ENCODE results near the gene MTERF4. TPM values are rescaled to one million over a fixed set of nuclear protein-coding genes. Genes with fewer than 3 reads are reported as not detected.

The MTERF4 gene
- total and polyA plus RNA-seq, 2 of the 8 experiments (the other 6 are each of a cell fraction or from before 2014, with no cell fraction given), result 25.9 to 28.5 TPM

DNA sequence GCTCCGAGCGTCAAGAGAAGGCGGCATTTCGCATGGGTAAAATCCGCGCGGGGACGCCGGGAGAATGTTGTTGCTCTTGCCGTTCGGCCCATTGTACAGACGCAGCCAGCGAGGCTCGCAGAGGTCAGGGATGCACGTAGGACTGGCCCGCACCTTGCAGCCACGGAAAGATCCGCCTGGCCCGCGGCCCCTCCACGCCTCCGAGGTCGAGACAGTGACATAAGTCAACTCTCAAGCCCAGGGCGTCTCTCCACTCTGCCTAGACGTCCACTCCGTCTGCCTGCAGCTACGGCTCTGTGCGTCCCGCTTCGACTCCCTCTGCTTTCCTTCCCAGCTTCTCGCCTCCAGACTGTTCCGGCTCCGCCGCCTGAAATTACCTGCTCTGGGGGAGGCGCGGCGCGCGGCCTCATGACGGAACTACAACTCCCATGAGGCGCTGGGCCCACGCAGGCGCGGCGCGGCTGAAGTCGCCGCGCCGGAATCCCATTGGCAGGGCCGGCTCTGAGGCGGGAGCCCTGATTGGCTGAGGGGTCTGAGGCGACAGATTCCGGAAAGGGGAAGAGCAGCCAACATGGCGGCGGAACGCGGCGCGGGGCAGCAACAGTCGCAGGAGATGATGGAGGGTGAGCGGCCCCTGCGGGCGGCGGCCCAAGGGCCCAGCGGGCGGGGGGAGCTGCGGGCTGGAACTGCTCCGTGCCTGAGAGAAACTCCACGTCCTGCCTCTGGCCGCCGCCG is 48.0 kb upstream of the MTERF4 start, which contains the start of gene PPP1R7 (continued):
- TF ChIP-seq, protein P1, sequence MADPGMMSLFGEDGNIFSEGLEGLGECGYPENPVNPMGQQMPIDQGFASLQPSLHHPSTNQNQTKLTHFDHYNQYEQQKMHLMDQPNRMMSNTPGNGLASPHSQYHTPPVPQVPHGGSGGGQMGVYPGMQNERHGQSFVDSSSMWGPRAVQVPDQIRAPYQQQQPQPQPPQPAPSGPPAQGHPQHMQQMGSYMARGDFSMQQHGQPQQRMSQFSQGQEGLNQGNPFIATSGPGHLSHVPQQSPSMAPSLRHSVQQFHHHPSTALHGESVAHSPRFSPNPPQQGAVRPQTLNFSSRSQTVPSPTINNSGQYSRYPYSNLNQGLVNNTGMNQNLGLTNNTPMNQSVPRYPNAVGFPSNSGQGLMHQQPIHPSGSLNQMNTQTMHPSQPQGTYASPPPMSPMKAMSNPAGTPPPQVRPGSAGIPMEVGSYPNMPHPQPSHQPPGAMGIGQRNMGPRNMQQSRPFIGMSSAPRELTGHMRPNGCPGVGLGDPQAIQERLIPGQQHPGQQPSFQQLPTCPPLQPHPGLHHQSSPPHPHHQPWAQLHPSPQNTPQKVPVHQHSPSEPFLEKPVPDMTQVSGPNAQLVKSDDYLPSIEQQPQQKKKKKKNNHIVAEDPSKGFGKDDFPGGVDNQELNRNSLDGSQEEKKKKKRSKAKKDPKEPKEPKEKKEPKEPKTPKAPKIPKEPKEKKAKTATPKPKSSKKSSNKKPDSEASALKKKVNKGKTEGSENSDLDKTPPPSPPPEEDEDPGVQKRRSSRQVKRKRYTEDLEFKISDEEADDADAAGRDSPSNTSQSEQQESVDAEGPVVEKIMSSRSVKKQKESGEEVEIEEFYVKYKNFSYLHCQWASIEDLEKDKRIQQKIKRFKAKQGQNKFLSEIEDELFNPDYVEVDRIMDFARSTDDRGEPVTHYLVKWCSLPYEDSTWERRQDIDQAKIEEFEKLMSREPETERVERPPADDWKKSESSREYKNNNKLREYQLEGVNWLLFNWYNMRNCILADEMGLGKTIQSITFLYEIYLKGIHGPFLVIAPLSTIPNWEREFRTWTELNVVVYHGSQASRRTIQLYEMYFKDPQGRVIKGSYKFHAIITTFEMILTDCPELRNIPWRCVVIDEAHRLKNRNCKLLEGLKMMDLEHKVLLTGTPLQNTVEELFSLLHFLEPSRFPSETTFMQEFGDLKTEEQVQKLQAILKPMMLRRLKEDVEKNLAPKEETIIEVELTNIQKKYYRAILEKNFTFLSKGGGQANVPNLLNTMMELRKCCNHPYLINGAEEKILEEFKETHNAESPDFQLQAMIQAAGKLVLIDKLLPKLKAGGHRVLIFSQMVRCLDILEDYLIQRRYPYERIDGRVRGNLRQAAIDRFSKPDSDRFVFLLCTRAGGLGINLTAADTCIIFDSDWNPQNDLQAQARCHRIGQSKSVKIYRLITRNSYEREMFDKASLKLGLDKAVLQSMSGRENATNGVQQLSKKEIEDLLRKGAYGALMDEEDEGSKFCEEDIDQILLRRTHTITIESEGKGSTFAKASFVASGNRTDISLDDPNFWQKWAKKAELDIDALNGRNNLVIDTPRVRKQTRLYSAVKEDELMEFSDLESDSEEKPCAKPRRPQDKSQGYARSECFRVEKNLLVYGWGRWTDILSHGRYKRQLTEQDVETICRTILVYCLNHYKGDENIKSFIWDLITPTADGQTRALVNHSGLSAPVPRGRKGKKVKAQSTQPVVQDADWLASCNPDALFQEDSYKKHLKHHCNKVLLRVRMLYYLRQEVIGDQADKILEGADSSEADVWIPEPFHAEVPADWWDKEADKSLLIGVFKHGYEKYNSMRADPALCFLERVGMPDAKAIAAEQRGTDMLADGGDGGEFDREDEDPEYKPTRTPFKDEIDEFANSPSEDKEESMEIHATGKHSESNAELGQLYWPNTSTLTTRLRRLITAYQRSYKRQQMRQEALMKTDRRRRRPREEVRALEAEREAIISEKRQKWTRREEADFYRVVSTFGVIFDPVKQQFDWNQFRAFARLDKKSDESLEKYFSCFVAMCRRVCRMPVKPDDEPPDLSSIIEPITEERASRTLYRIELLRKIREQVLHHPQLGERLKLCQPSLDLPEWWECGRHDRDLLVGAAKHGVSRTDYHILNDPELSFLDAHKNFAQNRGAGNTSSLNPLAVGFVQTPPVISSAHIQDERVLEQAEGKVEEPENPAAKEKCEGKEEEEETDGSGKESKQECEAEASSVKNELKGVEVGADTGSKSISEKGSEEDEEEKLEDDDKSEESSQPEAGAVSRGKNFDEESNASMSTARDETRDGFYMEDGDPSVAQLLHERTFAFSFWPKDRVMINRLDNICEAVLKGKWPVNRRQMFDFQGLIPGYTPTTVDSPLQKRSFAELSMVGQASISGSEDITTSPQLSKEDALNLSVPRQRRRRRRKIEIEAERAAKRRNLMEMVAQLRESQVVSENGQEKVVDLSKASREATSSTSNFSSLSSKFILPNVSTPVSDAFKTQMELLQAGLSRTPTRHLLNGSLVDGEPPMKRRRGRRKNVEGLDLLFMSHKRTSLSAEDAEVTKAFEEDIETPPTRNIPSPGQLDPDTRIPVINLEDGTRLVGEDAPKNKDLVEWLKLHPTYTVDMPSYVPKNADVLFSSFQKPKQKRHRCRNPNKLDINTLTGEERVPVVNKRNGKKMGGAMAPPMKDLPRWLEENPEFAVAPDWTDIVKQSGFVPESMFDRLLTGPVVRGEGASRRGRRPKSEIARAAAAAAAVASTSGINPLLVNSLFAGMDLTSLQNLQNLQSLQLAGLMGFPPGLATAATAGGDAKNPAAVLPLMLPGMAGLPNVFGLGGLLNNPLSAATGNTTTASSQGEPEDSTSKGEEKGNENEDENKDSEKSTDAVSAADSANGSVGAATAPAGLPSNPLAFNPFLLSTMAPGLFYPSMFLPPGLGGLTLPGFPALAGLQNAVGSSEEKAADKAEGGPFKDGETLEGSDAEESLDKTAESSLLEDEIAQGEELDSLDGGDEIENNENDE (IDR thresholded peaks at IDR 0.05; ENCODE audit: insufficient replicate concordance, low read length), result no peak
- no peak for TF ChIP-seq GABPA (IDR thresholded peaks at IDR 0.05; ENCODE audit: borderline replicate concordance, insufficient read depth, low read length)
- TF ChIP-seq HDAC2 (IDR thresholded peaks at IDR 0.05; ENCODE audit: borderline replicate concordance in 1 of 2, low read depth in 2 of 2, low read length in 2 of 2), result peak in 1 of 2 experiments; percentile 63; a peak in 2 of 4 replicates
- TF ChIP-seq FOSL1 (IDR thresholded peaks at IDR 0.05; ENCODE audit: insufficient read depth, low read depth, low read length), result no peak
- TF ChIP-seq RFX5 (IDR thresholded peaks at IDR 0.05; ENCODE audit: borderline replicate concordance, low read depth, low read length), result no peak
- TF ChIP-seq KDM5A (IDR thresholded peaks at IDR 0.05; ENCODE audit: low read length), result peak; percentile 98
- TF ChIP-seq, protein P2, sequence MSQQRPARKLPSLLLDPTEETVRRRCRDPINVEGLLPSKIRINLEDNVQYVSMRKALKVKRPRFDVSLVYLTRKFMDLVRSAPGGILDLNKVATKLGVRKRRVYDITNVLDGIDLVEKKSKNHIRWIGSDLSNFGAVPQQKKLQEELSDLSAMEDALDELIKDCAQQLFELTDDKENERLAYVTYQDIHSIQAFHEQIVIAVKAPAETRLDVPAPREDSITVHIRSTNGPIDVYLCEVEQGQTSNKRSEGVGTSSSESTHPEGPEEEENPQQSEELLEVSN (IDR thresholded peaks at IDR 0.05), result no peak
- no peak for TF ChIP-seq CTBP2 (IDR thresholded peaks at IDR 0.05; ENCODE audit: borderline replicate concordance, insufficient read depth, insufficient read length, low read length)

Measured in H1 (cell line).